Stimulated activated naive CD8-positive, alpha-beta T cell treated with anti-CD3 and anti-CD28 coated beads, Interleukin-15, Interleukin-2, amounts not matched to agents 100 ng/mL and 50 ng/mL, for 24 hours (primary cell): ENCODE measurements around the gene IGFBP6.
"Not testable (repeated sequence)": the region's sequence is repeated elsewhere in the genome, so short reads cannot be mapped to it uniquely, and the experiment has no call there.

Experiments
- H3K27ac Mint-ChIP-seq: one replicate; pipeline ENCODE4 v1.8.0; 2021; ENCODE audit warnings: mild to moderate bottlenecking, mixed read lengths
- H3K27me3 Mint-ChIP-seq: one replicate; pipeline ENCODE4 v1.8.0; 2021; ENCODE audit warnings: mixed read lengths
- H3K36me3 Mint-ChIP-seq: one replicate; pipeline ENCODE4 v1.8.0; 2021; ENCODE audit warnings: low read depth, mixed read lengths
- H3K4me1 Mint-ChIP-seq: one replicate; pipeline ENCODE4 v1.8.0; 2021; ENCODE audit warnings: low read depth, mixed read lengths
- H3K4me3 Mint-ChIP-seq: one replicate; pipeline ENCODE4 v1.8.0; 2021; ENCODE audit warnings: mild to moderate bottlenecking, mixed read lengths
- H3K9me3 Mint-ChIP-seq: one replicate; pipeline ENCODE4 v1.8.0; 2021; ENCODE audit warnings: mixed read lengths

Gene IGFBP6

GRCh38 chr12:53097207-53097563 lies 282 bp upstream of the IGFBP6 start:
- no peaks in the 10 kb centered on the region for H3K27me3 Mint-ChIP-seq
- no peaks in the 10 kb centered on the region for H3K36me3 Mint-ChIP-seq
- H3K27ac Mint-ChIP-seq, result peak overlapping the region; percentile 37
- peak overlapping the region; percentile 71 for H3K4me3 Mint-ChIP-seq
- H3K9me3 Mint-ChIP-seq, result no peaks in the 10 kb centered on the region
- peaks cover 51% of the 10 kb centered on the region for H3K4me1 Mint-ChIP-seq

- peak overlapping the region; percentile 92 for H3K27ac Mint-ChIP-seq
- peaks cover 64% of the 10 kb centered on the region for H3K4me1 Mint-ChIP-seq
- H3K9me3 Mint-ChIP-seq, result no peaks in the 10 kb centered on the region
- H3K27me3 Mint-ChIP-seq, result no peaks in the 10 kb centered on the region
- peak overlapping the region; percentile 82 for H3K4me3 Mint-ChIP-seq
- no peaks in the 10 kb centered on the region for H3K36me3 Mint-ChIP-seq
Measured at GRCh38 chr12:53098354-53098981, 1.0 kb downstream of the IGFBP6 start.

- peak overlapping the region; percentile 82 for H3K4me3 Mint-ChIP-seq
- H3K36me3 Mint-ChIP-seq, result no peaks in the 10 kb centered on the region
- peak overlapping the region; percentile 92 for H3K27ac Mint-ChIP-seq
- no peaks in the 10 kb centered on the region for H3K27me3 Mint-ChIP-seq
- H3K4me1 Mint-ChIP-seq, result peaks cover 66% of the 10 kb centered on the region
- H3K9me3 Mint-ChIP-seq, result no peaks in the 10 kb centered on the region
Measured at GRCh38 chr12:53099071-53099882, 1.8 kb downstream of the IGFBP6 start.

- Mint-ChIP-seq H3K27ac (no peak overlapping the region), H3K36me3 (no peaks in the 10 kb centered on the region), H3K27me3 (no peaks in the 10 kb centered on the region), H3K4me3 (no peak overlapping the region), H3K9me3 (no peaks in the 10 kb centered on the region), H3K4me1 (peaks cover 69% of the 10 kb centered on the region)
Measured at GRCh38 chr12:53100466-53101151, 3.1 kb downstream of the IGFBP6 start.

GRCh38 chr12:53101266-53101665 lies 3.8 kb downstream of the IGFBP6 start:
- Mint-ChIP-seq H3K4me1 (peaks cover 66% of the 10 kb centered on the region), H3K4me3 (no peak overlapping the region), H3K27me3 (no peaks in the 10 kb centered on the region), H3K36me3 (no peaks in the 10 kb centered on the region), H3K9me3 (no peaks in the 10 kb centered on the region), H3K27ac (peak overlapping the region; percentile 45)

GRCh38 chr12:53101931-53102781 lies 4.7 kb downstream of the IGFBP6 start:
- Mint-ChIP-seq H3K27ac (peak overlapping the region; percentile 75), H3K9me3 (no peaks in the 10 kb centered on the region), H3K27me3 (no peaks in the 10 kb centered on the region), H3K4me3 (no peak overlapping the region), H3K36me3 (no peaks in the 10 kb centered on the region), H3K4me1 (peaks cover 57% of the 10 kb centered on the region)

GRCh38 chr12:53102883-53103807 lies 5.7 kb downstream of the IGFBP6 start, which contains the start of gene SOAT2:
Gene SOAT2, plus strand, starts transcription at chr12:53103486. Its CDS starts 92 bp downstream, at chr12:53103578.
- Mint-ChIP-seq H3K4me1 (peaks cover 49% of the 10 kb centered on the region), H3K27me3 (no peaks in the 10 kb centered on the region), H3K4me3 (peak within 1 kb of the TSS; percentile 45), H3K27ac (peak within 1 kb of the TSS; percentile 91), H3K36me3 (no peaks in the 10 kb centered on the region), H3K9me3 (no peaks in the 10 kb centered on the region)

GRCh38 chr12:53103860-53104305 lies 6.4 kb downstream of the IGFBP6 start:
- H3K4me3 Mint-ChIP-seq, result no peak overlapping the region
- H3K4me1 Mint-ChIP-seq, result peaks cover 41% of the 10 kb centered on the region
- no peaks in the 10 kb centered on the region for H3K9me3 Mint-ChIP-seq
- peak overlapping the region; percentile 58 for H3K27ac Mint-ChIP-seq
- no peaks in the 10 kb centered on the region for H3K27me3 Mint-ChIP-seq
- no peaks in the 10 kb centered on the region for H3K36me3 Mint-ChIP-seq

- Mint-ChIP-seq H3K4me1 (peaks cover 35% of the 10 kb centered on the region), H3K9me3 (no peaks in the 10 kb centered on the region), H3K36me3 (no peaks in the 10 kb centered on the region), H3K27me3 (no peaks in the 10 kb centered on the region), H3K4me3 (no peak overlapping the region), H3K27ac (no peak overlapping the region)
Measured at GRCh38 chr12:53105256-53105655, 7.8 kb downstream of the IGFBP6 start.

GRCh38 chr12:53105712-53106439 lies 8.4 kb downstream of the IGFBP6 start:
- H3K27ac Mint-ChIP-seq, result no peak overlapping the region
- no peak overlapping the region for H3K4me3 Mint-ChIP-seq
- no peaks in the 10 kb centered on the region for H3K9me3 Mint-ChIP-seq
- peaks cover 35% of the 10 kb centered on the region for H3K4me1 Mint-ChIP-seq
- no peaks in the 10 kb centered on the region for H3K27me3 Mint-ChIP-seq
- no peaks in the 10 kb centered on the region for H3K36me3 Mint-ChIP-seq

GRCh38 chr12:53107122-53107521 lies 9.7 kb downstream of the IGFBP6 start:
- peaks cover 25% of the 10 kb centered on the region for H3K4me1 Mint-ChIP-seq
- no peak overlapping the region for H3K27ac Mint-ChIP-seq
- no peak overlapping the region for H3K4me3 Mint-ChIP-seq
- H3K9me3 Mint-ChIP-seq, result no peaks in the 10 kb centered on the region
- H3K36me3 Mint-ChIP-seq, result no peaks in the 10 kb centered on the region
- H3K27me3 Mint-ChIP-seq, result no peaks in the 10 kb centered on the region

- not testable (repeated sequence) for H3K27ac Mint-ChIP-seq, H3K4me1 Mint-ChIP-seq, H3K36me3 Mint-ChIP-seq, H3K4me3 Mint-ChIP-seq, H3K27me3 Mint-ChIP-seq, H3K9me3 Mint-ChIP-seq
Measured at GRCh38 chr12:53112431-53112830, 15.0 kb downstream of the IGFBP6 start.

- no peaks in the 10 kb centered on the region for H3K9me3 Mint-ChIP-seq
- no peaks in the 10 kb centered on the region for H3K27me3 Mint-ChIP-seq
- no peaks in the 10 kb centered on the region for H3K4me1 Mint-ChIP-seq
- H3K27ac Mint-ChIP-seq, result no peak overlapping the region
- H3K36me3 Mint-ChIP-seq, result no peaks in the 10 kb centered on the region
- H3K4me3 Mint-ChIP-seq, result no peak overlapping the region
Measured at GRCh38 chr12:53113136-53113705, 15.8 kb downstream of the IGFBP6 start.
